C4-2B (cell line): Measurements from ENCODE around the gene ATP6V0A1.
A peak's percentile ranks its signal among the peaks of the same experiment; 100 is the strongest.

Experiments used
- H3K27ac ChIP-seq: fragments of 450-650 bp; 2 replicates; pipeline ENCODE4 v1.5.1; 2017
- ZFX ChIP-seq: fragments of 450-650 bp; IDR thresholded peaks from 2 replicates; pipeline ENCODE4 v1.6.1; 2017
- TF ChIP-seq, protein P1 (sequence below): fragments of 450-650 bp; conservative IDR thresholded peaks from 2 replicates; pipeline ENCODE4 v1.5.1; 2017; ENCODE audit warnings: mild to moderate bottlenecking

Gene ATP6V0A1

GRCh38 chr17:42547001-42547461, 88.4 kb downstream of the ATP6V0A1 start:
- TF ChIP-seq, protein P1, sequence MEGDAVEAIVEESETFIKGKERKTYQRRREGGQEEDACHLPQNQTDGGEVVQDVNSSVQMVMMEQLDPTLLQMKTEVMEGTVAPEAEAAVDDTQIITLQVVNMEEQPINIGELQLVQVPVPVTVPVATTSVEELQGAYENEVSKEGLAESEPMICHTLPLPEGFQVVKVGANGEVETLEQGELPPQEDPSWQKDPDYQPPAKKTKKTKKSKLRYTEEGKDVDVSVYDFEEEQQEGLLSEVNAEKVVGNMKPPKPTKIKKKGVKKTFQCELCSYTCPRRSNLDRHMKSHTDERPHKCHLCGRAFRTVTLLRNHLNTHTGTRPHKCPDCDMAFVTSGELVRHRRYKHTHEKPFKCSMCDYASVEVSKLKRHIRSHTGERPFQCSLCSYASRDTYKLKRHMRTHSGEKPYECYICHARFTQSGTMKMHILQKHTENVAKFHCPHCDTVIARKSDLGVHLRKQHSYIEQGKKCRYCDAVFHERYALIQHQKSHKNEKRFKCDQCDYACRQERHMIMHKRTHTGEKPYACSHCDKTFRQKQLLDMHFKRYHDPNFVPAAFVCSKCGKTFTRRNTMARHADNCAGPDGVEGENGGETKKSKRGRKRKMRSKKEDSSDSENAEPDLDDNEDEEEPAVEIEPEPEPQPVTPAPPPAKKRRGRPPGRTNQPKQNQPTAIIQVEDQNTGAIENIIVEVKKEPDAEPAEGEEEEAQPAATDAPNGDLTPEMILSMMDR = no peak
- TF ChIP-seq ZFX = no peak
- no peak overlapping the region for H3K27ac ChIP-seq

GRCh38 chr17:42547698-42548069, 89.0 kb downstream of the ATP6V0A1 start:
- TF ChIP-seq, protein P1 = no peak
- TF ChIP-seq ZFX = no peak
- no peak overlapping the region for H3K27ac ChIP-seq

- TF ChIP-seq, protein P1 = no peak
- TF ChIP-seq ZFX = no peak
- no peak overlapping the region for H3K27ac ChIP-seq
Measured at GRCh38 chr17:42548070-42548837, 89.6 kb downstream of the ATP6V0A1 start.

DNA sequence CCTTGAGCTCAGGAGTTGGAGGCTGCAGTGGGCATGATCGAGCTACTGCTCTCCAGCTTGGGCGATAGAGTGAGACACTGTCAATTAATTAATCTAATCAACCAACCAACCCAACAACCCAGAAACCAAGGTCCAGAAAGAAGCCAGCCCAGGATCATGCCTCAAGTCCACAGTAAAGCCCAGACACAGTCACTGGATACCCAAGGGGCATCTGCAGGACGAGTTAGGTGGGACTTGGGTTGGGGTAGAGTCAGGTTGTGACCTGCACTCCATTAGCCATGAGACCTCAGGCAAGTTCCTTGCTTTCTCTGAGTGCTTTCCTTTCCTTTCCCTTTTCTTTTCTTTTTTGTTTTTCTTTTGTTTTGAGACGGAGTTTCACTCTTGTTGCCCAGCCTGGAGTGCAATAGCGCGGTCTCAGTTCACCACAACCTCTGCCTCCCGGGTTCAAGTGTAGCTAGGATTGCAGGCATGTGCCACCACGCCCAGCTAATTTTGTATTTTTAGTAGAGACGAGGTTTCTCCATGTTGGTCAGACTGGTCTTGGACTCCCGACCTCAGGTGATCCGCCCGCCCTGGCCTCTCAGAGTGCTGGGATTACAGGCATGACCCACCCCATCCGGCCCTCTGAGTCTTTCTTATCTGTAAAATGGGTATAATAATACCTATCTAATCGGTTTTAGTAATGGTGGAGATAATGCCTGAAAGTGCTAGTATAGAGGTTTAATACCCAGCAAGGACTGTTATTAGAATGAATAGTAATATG, 90.5 kb downstream of the ATP6V0A1 start:
- H3K27ac ChIP-seq = no peak overlapping the region

DNA sequence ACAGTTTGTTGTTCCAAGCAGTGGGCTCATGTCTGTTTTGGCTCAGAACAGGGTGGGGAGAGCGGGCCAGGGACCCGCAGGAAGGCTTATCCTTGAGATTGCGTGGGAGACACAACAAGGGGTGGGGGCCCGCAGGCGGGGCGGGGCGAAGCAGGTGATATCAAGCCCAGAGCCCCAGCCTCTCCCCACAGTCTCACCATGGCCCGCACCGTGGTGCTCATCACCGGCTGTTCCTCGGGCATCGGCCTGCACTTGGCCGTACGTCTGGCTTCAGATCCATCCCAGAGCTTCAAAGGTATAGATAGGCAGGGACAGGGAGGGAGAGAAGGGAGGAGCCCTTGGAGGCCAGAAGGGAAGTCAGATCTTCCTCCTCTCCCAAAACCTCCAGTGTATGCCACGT, 94.1 kb downstream of the ATP6V0A1 start, which contains the start of gene HSD17B1:
HSD17B1 (plus strand) TSS at position 188 of the 400 bp plus-strand sequence; CDS start at position 199, 11 bp downstream.
- H3K27ac ChIP-seq = peak within 1 kb of the TSS; percentile 95

More for the DNA sequence above, 90.5 kb downstream of the ATP6V0A1 start:
- no peak for TF ChIP-seq ZFX
- TF ChIP-seq, protein P1 = no peak

- peak overlapping the region; percentile 95 for H3K27ac ChIP-seq
- TF ChIP-seq, protein P1 = no peak
- no peak for TF ChIP-seq ZFX
Measured at GRCh38 chr17:42553161-42553818, 94.6 kb downstream of the ATP6V0A1 start.

DNA sequence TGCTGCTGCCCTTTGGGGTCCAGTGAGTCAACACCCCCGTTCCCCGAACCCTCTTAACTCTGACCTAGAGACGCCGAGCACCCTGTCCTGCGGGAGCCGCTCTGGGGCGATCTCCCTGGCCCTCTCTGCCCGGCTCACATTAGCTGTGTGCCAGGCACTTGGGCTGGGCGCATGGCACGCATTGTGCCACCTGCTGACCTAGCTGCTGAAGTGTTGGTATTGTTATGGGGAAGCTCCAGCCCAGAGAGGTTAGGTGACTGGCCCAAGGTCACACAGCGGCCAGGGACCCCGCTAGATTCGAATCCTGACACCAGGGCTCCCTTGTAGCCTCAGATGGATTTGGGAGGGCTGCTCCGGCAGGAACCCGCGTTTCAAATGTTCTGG, 95.2 kb downstream of the ATP6V0A1 start:
- H3K27ac ChIP-seq = peak overlapping the region; percentile 95
- TF ChIP-seq ZFX = no peak
- TF ChIP-seq, protein P1 = no peak; the same call in 1 of the 2 replicates
